NCI-H1694 (cell line): ENCODE data around the gene SCIMP.
"Not testable (repeated sequence)": the region's sequence is repeated elsewhere in the genome, so short reads cannot be mapped to it uniquely, and the experiment has no call there.

ENCODE experiments used
- DNase-seq: peaks from one replicate; lab custom pipeline; 2025; lab: John Stamatoyannopoulos, UW

The SCIMP gene

DNA sequence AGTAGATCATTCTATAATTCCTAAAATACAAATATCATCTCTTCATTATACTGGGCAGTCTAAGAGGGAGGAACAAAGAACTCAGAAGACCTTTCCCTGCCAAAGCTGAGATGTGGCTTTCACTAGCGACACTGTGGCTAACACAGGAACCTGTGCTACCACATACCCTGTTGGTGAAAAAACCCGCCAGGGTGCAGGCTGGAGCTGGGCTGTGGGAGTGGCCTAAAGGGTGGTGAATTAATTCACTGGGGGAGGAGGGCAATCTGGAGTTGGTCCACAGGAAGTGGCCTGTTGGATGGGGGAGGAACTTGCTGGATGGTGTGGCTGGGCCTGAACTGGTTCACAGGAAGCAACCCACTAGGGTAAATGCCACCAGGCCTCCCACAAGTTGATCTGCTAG lies 50.4 kb downstream of the SCIMP start:
- DNase-seq, result no peak

- no peak for DNase-seq
Measured at GRCh38 chr17:5183410-5183793, 51.3 kb downstream of the SCIMP start.

GRCh38 chr17:5182597-5183409 lies 51.9 kb downstream of the SCIMP start:
- no peak for DNase-seq

- no peak for DNase-seq
Measured at GRCh38 chr17:5181509-5182305, 53.0 kb downstream of the SCIMP start.

DNA sequence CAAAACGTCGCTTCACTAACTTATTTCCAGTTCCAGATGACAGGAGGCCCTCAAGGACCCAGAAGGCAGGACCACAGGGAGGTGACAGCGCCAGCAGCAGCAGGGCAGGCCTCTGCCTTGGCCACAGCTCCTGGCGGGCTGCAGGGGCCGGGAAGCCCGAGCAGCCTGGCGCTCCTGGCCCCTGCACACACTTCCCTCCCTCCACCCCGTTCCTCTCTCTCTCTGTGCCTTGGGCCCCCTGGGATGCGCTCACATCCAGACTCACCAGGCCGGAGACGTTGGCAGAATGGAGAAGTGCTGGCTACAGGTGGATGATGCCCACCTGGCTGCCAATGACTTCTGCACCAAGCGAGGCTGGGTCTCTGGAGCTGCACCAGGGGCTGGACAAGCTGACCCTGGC lies 55.7 kb downstream of the SCIMP start:
- DNase-seq, result no peak

GRCh38 chr17:5175027-5175426 lies 59.6 kb downstream of the SCIMP start:
- DNase-seq, result not testable (repeated sequence)

GRCh38 chr17:5165791-5166564 lies 68.7 kb downstream of the SCIMP start:
- DNase-seq, result not testable (repeated sequence)

DNA sequence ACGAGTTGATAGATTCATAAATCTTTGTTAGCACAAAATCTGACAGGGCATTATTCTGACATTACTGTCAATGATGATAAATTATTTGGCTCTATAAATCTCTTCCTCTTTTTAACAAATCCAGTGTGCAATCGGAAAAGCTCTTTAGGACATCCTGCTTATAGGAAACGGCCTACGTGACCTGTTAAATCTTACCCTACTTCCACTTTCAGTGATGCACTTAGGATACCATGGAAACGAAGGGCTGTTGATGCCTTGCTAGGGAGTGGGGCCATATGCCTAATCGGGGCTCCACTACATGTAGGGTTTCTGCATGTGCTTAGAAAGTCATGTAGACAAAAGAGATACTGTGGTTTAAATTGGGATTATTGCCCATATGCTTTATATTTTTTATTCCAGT lies 70.2 kb downstream of the SCIMP start:
- DNase-seq, result no peak

GRCh38 chr17:5161793-5162192 lies 72.9 kb downstream of the SCIMP start:
- DNase-seq, result not testable (repeated sequence)

GRCh38 chr17:5160702-5161101 lies 74.0 kb downstream of the SCIMP start:
- DNase-seq, result not testable (repeated sequence)
